Measurements from ENCODE around the gene SBF2.

SBF2 gene

GRCh38 chr11:9900253-9900652, 393.8 kb downstream of the SBF2 start:
- DNase-seq (ENCODE audit: low read depth, low spot score), result peak; percentile 49

DNA sequence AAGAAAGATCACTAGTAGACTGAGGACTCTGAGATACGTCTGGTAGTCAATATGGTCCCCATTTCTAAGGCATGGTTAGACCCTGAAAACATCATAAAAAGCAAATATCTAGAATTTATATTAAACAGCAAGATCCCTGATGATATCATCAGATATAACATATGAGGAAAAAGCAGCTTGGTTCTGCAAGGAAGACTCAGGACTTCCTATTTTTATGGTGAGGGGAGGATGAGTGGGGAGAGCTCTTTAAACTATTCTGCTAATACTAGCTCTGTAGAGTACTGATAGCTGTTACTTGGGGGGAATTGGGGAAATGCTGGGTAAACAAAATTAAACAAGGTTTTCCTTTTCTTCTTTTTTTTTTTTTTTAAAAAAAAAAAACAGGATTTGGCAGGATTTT, 394.3 kb downstream of the SBF2 start:
- no peak for DNase-seq (ENCODE audit: low read depth, low spot score)

DNA sequence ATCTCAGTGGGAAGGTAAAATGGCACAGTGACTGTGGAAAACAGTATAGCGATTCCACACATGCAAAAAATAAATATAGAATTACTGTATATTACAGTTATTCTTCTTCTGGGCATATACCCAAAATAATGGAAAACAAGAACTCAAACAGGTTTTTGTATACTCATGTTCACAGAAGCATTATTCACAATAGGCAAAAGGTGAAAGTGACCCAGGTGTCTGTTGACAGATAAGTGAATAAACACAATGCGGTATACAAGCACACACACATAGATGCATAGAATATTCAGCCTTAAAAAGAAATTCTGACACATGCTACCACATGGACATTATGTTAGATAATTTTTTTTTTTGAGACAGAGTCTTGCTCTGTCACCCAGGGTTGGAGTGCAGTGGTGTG, 397.1 kb downstream of the SBF2 start:
- DNase-seq (ENCODE audit: low read depth, low spot score), result no peak

DNA sequence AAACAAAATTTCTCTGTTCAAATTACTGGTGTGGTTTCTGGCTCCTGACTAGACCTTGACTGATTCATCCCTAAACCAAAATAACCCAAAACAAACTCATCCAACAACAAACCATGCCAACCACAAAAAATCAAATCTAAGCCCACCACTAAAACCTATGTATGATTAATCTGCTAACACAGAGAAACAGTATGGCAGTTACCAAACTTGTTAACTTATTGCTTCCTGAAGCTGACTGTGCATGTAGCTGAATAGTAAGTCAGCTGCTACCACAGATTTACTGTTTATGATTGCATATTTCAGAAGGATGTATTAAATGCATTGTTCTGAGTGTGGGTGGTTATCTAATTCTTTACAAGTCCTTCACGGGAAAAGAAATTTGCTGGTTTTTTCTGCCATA, 399.0 kb downstream of the SBF2 start:
- DNase-seq (ENCODE audit: low read depth, low spot score), result no peak

GRCh38 chr11:9893474-9893873, 400.5 kb downstream of the SBF2 start:
- peak; percentile 21 for DNase-seq (ENCODE audit: low read depth, low spot score)

DNA sequence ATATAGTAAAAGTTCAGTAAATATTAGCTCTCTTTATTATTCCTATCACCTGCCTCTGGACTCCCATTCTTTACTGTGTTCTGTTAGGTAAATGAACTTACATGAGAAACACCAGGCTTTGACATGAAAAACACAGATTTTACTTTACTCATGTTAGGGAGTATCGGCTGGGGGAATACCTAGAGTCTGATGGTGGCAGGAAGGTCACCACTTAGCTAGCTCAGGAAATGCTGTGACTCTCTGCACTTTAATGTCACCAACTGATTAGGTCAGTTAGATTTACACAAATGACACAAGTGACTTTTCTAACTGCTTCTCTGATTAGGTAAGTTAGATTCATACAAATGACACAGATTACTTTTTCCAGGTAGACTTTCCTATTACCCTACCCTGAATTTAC, 405.1 kb downstream of the SBF2 start:
- DNase-seq (ENCODE audit: low read depth, low spot score), result no peak

GRCh38 chr11:9887472-9887871, 406.5 kb downstream of the SBF2 start:
- DNase-seq (ENCODE audit: low read depth, low spot score), result no peak

- no peak for DNase-seq (ENCODE audit: low read depth, low spot score)
Measured at GRCh38 chr11:9886595-9886994, 407.4 kb downstream of the SBF2 start.

DNA sequence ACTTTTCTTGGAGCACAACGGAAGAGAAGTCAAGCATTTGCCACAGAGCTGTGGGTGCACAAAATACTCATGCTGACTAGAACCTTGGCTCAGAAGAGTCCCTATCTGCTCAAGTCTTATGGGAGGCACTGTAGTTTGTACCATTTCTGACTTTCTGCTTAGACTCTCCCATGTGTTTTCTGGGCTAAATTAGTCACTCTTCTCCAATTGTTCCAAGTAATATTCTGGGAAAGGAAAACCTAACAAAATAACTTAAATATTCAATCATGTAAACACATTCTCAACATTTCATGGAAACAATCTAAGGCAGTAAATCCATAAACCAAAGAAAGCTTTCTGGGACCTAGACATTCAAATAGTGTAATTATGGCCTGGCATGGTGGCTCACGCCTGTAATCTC, 409.4 kb downstream of the SBF2 start:
- no peak for DNase-seq (ENCODE audit: low read depth, low spot score)

DNA sequence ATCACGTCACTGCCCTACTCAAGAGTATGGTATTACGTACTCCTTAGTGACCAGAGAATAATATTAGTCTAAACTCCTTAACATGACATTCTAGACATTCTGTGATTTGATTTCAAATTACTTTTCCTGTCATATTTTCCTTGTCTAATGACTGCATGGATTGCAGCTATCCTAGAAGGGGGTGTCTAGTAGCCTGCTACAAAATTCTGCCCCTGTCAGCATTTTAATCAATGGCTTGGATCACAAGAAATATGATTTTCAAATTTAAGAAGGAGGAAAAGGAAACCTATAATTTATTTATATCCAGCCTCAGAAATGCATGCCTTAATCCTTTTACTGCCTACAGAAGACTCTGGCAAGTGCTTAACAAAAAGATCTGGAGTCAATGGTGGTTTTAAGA, 413.4 kb downstream of the SBF2 start:
- DNase-seq (ENCODE audit: low read depth, low spot score), result no peak

GRCh38 chr11:9878936-9879335, 415.1 kb downstream of the SBF2 start:
- DNase-seq (ENCODE audit: low read depth, low spot score), result no peak

DNA sequence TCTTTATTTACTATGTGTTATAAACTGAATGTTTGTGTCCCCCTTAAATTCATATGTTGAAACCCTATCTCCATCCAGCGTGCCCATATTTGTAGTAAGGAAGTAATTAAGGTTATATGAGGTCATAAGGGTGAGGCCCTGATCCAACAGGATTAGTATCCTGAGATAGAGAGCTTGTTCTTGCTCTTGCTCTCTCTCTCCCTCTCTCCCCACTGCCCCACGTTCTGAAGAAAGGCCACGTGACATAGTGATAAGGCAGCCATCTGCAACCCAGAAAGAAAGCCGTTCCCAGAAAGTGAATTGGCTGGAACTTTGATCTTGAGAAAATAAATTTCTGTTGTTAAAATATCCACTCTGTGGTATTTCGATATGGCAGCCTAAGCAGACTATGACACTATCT, 417.7 kb downstream of the SBF2 start:
- DNase-seq (ENCODE audit: low read depth, low spot score), result peak; percentile 17

GRCh38 chr11:9875862-9876261, 418.2 kb downstream of the SBF2 start:
- DNase-seq (ENCODE audit: low read depth, low spot score), result no peak

DNA sequence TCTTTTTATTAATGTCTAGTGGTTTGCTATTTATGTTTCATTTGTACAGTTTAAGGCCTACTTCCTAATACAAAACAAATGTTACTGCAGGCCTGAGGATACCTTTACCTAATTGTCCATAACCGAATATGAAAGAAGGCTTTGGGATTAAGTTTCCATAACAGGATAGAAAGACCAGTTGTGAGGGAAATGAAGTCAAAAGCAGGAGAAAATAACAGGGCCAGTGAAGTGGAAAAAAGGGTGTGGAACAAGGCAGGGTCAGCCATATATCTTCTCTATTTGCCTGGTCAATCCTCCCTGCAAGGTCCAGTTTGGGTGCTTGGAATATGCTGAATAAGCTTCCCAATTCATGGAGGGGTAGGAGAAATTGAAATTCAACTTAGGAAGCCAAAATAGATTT, 418.6 kb downstream of the SBF2 start:
- no peak for DNase-seq (ENCODE audit: low read depth, low spot score)

DNA sequence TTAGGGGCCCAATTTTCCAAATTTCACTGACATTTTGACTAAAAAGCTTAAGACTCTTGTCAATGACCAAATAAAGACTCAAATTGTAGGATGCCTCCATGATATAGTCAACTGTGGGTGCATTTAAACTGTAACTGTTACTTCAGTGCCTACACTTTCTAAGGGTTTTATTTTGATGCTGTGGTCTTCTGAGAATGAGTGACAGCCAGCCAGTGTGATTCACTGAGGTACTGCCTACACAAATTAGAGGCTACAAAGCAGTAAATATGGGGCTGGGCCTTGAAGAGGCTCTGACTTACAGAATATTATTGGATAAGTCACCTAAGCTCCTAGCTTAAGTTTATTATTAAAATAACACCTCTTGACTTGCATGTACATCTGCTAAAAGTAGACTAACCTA, 419.6 kb downstream of the SBF2 start:
- DNase-seq (ENCODE audit: low read depth, low spot score), result no peak

GRCh38 chr11:9868641-9869040, 425.4 kb downstream of the SBF2 start:
- DNase-seq (ENCODE audit: low read depth, low spot score), result peak; percentile 26

GRCh38 chr11:9862981-9863380, 431.0 kb downstream of the SBF2 start:
- DNase-seq (ENCODE audit: low read depth, low spot score), result no peak

DNA sequence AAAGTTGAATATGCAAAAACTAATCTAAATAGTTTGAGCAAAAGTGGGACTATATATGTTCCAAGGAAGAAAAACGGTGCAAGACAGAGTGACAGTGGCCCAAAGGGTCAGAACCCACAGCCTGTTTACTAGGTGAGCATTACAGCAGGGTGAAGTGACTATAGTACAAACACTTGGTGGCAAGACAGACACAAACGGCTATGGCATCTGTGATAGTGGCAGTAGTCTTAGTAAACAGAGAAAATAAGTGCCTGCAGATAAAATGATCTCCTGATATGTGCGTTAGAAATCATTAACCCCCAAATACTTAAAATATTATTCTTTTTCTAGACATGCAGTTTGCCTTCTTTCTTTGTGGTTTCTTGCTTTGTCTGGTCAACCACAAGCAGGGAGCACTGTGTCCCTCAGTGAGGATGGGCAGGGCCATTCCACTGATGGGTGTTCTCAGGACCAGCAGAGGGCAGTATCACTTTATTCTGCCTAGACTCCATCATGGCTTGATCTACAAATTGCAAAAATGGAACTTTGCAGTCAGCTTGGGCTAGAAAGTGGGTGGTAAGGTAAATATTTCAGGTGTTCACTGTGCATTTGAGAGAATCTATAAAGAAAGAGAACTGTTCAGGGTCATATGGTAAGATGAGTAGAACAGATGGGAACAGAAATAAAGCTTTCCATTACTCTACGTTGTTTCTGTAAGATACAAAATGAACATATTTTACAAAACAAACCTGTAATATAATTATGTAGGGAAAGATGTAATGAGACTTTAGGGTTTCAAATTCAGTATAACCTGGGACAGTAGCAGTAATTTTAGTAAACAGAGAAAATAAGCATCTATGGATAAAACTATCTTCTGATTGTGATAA, 431.9 kb downstream of the SBF2 start:
- peak; percentile 75 for DNase-seq (ENCODE audit: low read depth, low spot score)

GRCh38 chr11:9859554-9860305, 434.3 kb downstream of the SBF2 start:
- DNase-seq (ENCODE audit: low read depth, low spot score), result no peak

- DNase-seq (ENCODE audit: low read depth, low spot score), result peak; percentile 64
Measured at GRCh38 chr11:9858822-9859221, 435.2 kb downstream of the SBF2 start.

- peak; percentile 17 for DNase-seq (ENCODE audit: low read depth, low spot score)
Measured at GRCh38 chr11:9858218-9858617, 435.8 kb downstream of the SBF2 start.

DNA sequence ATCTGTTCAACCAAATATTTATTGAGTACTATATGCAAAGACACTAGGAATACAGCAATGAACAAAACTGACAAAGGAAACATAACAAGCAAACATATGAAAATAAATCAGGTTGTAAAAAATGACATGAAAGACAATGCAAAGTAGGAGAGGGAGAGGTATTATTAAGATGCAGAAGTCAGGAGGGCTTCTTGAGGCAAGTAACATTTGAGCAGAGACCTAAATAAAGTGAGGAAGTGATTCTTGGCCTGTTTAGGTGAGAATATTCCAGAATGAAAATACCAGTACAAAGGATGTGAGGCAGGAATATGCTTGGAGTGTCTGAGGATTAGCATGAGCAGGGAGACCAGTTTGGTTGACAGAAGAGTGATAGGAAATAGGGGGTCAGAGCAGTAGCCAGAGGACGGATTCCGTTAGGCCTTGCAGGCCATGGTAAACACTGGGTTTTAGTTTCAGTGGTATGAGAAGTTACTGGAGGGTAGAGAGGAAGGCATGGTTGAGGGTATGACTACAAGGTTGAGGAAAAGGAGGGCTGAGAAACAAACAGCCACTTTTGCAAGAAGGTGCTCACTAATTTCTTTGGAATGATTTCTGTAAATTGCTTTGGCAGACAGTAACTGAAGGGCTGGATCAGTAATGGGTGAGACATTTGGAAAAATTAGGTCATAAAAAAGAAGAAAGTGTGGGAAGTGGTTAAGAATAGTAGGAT, 438.3 kb downstream of the SBF2 start:
- no peak for DNase-seq (ENCODE audit: low read depth, low spot score)

All from ELF-1 (cell line).